HG02678 (cell line): Measurements from ENCODE around the gene ROR1.

Experiments
- ATAC-seq: cut with Tn5 transposase; IDR thresholded peaks from one replicate; pipeline ENCODE4 v1.9.1; 2021; ENCODE audit warnings: mild to moderate bottlenecking, moderate library complexity; ENCODE audit not compliant: unreplicated experiment

ROR1 gene

GRCh38 chr1:64124704-64125440 lies 351.1 kb downstream of the ROR1 start:
- no peak for ATAC-seq

GRCh38 chr1:64126581-64126980 lies 352.8 kb downstream of the ROR1 start:
- ATAC-seq: no peak

GRCh38 chr1:64127297-64127696 lies 353.5 kb downstream of the ROR1 start:
- no peak for ATAC-seq

GRCh38 chr1:64129701-64130100 lies 355.9 kb downstream of the ROR1 start:
- no peak for ATAC-seq

GRCh38 chr1:64131155-64131554 lies 357.3 kb downstream of the ROR1 start:
- ATAC-seq: no peak

GRCh38 chr1:64133036-64133435 lies 359.2 kb downstream of the ROR1 start:
- ATAC-seq: no peak

- no peak for ATAC-seq
Observed at GRCh38 chr1:64135462-64136223, 361.8 kb downstream of the ROR1 start.

- ATAC-seq: no peak
Observed at GRCh38 chr1:64136296-64136695, 362.5 kb downstream of the ROR1 start.

GRCh38 chr1:64136752-64137411 lies 363.1 kb downstream of the ROR1 start:
- peak; percentile 68 for ATAC-seq

GRCh38 chr1:64137412-64137803 lies 363.6 kb downstream of the ROR1 start:
- no peak for ATAC-seq

- no peak for ATAC-seq
Observed at GRCh38 chr1:64139877-64140276, 366.1 kb downstream of the ROR1 start.

- ATAC-seq: no peak
Observed at GRCh38 chr1:64140596-64140995, 366.8 kb downstream of the ROR1 start.

- no peak for ATAC-seq
Observed at GRCh38 chr1:64147045-64147724, 373.4 kb downstream of the ROR1 start.

GRCh38 chr1:64147759-64148158 lies 373.9 kb downstream of the ROR1 start:
- ATAC-seq: no peak

- ATAC-seq: no peak
Observed at GRCh38 chr1:64150266-64150665, 376.4 kb downstream of the ROR1 start.

GRCh38 chr1:64150729-64151230 lies 377.0 kb downstream of the ROR1 start:
- no peak for ATAC-seq

- ATAC-seq: no peak
Observed at GRCh38 chr1:64155278-64155677, 381.5 kb downstream of the ROR1 start.

GRCh38 chr1:64161357-64161941 lies 387.6 kb downstream of the ROR1 start:
- no peak for ATAC-seq

- ATAC-seq: no peak
Observed at GRCh38 chr1:64162151-64162550, 388.3 kb downstream of the ROR1 start.

- ATAC-seq: no peak
Observed at GRCh38 chr1:64162804-64163203, 389.0 kb downstream of the ROR1 start.

- no peak for ATAC-seq
Observed at GRCh38 chr1:64163431-64163830, 389.6 kb downstream of the ROR1 start.
